BJ (cell line): ENCODE measurements around the gene CLEC16A. TPM values are rescaled to one million over a fixed set of nuclear protein-coding genes. Genes with fewer than 3 reads are reported as not detected.

ENCODE experiments used
- CTCF ChIA-PET: fragments of 350-600 bp; formaldehyde crosslinking; extraction: SDS; loops from one replicate; lab custom pipeline; 2021; ENCODE audit warnings: antibody characterized with exemption, inconsistent platforms; lab: Yijun Ruan, JAX
- POLR2A ChIA-PET: fragments of 300-600 bp; sonication (Branson Sonifier 250); formaldehyde crosslinking; extraction: SDS; loops from one replicate; lab custom pipeline; 2021; ENCODE audit warnings: antibody characterized with exemption; lab: Charles Lee
- DNase-seq: peaks from one replicate; pipeline ENCODE4 v3.0.0-alpha.2; 2011; ENCODE audit warnings: low read depth
- H3K27me3 ChIP-seq: 2 replicates; pipeline ENCODE4 v1.6.0; 2011; ENCODE audit warnings: low read length; ENCODE audit not compliant: control insufficient read depth, insufficient read depth
- H3K36me3 ChIP-seq: 2 replicates; pipeline ENCODE4 v1.5.1; 2011; ENCODE audit warnings: low read length; ENCODE audit not compliant: control insufficient read depth, insufficient read depth
- H3K4me3 ChIP-seq: 2 replicates; pipeline ENCODE4 v1.5.1; 2011; ENCODE audit warnings: low read depth, mild to moderate bottlenecking, control low read depth, low read length
- polyA plus RNA-seq: library from polyadenylated mRNA; depleted of rRNA; stranded (reverse); fragments of >200 nt; gene quantifications from 2 replicates; pipeline ENCODE4 v1.2.3, GENCODE V29; 2011
- TF ChIP-seq, protein P1 (sequence below): IDR thresholded peaks from 2 replicates; pipeline ENCODE4 v1.5.1; 2011; ENCODE audit warnings: low read depth, mild to moderate bottlenecking, control low read depth, inconsistent platforms, low read length, moderate library complexity; ENCODE audit not compliant: insufficient read depth

CLEC16A gene
- polyA plus RNA-seq, 1 experiment: 8.7 TPM

DNA sequence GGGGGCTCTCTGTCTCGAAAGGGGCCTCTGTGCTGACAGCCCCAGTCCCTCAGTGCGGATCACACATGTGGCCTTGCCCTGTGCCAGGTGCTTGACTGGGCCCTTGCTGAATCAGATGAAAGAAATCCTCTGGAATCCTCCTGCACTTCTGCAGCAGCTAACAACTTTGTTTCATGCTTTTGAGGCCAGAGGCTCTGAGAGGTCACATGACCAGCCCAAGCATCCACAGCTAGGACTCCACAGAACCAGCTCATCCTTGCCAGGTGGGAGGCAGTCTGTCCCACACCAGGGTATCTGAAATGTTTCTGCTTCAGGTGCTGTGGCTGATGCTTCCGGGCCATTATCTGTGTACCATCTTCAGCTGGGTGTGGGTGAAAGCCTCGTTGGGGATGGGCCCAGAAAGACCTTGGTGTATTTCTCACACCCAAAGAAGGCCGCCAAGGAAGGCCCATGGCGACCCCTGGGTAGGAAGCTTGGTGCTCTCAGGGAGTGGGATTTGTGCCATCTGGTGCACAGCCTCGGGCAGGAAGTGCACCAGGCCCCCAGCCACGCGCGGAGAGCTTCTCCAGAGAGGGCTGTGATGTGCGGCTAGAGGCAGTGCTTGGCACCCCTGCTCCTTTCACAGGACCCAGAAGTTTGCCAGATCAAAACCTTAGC is 143.8 kb downstream of the CLEC16A start:
- ChIA-PET POLR2A (no interaction called here), CTCF (interaction anchor here (1.0 to 2.1 kb wide), 4 partner anchors 12 to 168 kb away, joined by 3 to 7 read pairs (median 5); partner anchors contain the start of gene SOCS1)
- Histone ChIP-seq H3K27me3 (no peaks in the 10 kb centered on the region), H3K36me3 (peaks cover 3% of the 10 kb centered on the region; the same call in 1 of the 2 replicates), H3K4me3 (no peak overlapping the region)
- DNase-seq: no peak
- TF ChIP-seq, protein P1, sequence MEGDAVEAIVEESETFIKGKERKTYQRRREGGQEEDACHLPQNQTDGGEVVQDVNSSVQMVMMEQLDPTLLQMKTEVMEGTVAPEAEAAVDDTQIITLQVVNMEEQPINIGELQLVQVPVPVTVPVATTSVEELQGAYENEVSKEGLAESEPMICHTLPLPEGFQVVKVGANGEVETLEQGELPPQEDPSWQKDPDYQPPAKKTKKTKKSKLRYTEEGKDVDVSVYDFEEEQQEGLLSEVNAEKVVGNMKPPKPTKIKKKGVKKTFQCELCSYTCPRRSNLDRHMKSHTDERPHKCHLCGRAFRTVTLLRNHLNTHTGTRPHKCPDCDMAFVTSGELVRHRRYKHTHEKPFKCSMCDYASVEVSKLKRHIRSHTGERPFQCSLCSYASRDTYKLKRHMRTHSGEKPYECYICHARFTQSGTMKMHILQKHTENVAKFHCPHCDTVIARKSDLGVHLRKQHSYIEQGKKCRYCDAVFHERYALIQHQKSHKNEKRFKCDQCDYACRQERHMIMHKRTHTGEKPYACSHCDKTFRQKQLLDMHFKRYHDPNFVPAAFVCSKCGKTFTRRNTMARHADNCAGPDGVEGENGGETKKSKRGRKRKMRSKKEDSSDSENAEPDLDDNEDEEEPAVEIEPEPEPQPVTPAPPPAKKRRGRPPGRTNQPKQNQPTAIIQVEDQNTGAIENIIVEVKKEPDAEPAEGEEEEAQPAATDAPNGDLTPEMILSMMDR: no peak

DNA sequence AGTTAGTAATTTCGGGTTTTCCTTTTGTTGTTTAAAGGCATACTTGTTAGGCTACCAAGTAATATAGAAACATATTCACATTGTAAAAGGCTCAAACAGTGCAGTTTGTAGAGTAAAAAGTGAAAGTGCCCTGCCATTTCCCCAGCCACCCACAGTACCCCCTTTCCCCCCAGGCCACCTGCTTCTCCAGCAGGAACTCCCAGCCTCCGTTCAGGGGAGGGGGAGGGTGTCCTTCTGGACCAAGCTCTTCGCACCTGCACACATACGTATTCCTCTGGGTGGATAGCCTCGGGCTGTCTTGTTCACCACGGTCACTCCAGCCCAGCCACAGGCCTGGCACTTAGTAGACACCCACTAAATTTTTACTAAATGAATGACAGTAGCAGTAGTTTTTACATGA is 144.5 kb downstream of the CLEC16A start:
- ChIA-PET POLR2A (no interaction called here), CTCF (interaction anchor here (1.0 to 2.1 kb wide), 3 partner anchors 125 to 167 kb away, joined by 3 to 6 read pairs (median 4); partner anchors contain the start of gene SOCS1)
- TF ChIP-seq, protein P1: no peak
- no peak overlapping the region for H3K4me3 ChIP-seq
- no peaks in the 10 kb centered on the region for H3K27me3 ChIP-seq
- H3K36me3 ChIP-seq: peaks cover 3% of the 10 kb centered on the region; the same call in 1 of the 2 replicates
- DNase-seq: no peak

DNA sequence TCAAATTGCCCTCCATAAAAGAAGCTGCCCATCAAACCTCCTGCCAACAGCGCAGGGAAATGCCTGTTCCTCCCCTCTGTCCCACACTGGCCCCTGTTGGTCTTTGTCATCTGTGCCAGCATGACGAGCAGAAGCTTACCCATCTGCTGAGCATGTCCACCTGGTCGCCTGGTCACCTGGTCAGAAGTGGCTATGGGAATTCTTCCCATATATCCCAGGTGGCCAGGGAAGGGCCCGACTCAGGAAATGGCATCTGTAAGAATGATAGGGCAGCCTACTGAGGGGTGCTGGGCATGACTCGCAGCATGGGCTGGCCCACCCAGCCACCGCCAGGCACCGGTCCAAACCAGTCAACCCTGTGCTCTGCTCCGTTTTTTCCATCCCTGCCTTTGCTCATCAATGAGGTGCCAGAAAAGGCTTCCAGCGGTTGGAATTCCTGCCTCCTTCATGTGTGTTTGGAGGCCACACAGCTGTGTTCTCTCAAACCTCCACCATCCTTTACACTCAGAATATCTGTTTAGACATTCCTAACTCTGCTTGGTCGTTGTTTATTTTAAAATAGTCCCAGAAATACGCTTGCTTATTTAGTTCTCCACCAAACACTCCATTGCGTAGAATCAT is 145.2 kb downstream of the CLEC16A start:
- ChIA-PET CTCF (no interaction called here), POLR2A (no interaction called here)
- peaks cover 3% of the 10 kb centered on the region; the same call in 1 of the 2 replicates for H3K36me3 ChIP-seq
- TF ChIP-seq, protein P1: no peak
- no peak for DNase-seq
- H3K4me3 ChIP-seq: no peak overlapping the region
- H3K27me3 ChIP-seq: no peaks in the 10 kb centered on the region

DNA sequence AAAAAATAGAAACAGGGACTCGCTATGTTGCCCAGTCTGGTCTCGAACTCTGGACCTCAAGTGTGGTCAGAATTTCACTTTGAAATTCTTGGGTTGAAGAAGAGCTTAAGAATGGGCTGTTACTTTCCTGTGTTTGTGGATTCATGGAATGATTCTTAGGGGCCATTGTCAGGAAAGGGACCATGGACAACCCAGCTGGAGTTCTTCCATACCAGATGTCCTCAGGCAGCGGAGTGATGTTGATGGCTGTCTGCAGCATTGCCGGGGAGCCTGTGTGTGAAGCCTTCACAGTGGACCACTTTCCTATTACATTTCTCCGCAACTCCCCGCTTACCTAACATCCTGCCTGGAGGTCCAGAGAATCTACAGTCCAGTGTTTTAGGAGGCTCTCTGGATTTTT is 145.9 kb downstream of the CLEC16A start:
- TF ChIP-seq, protein P1: no peak
- no peak for DNase-seq
- CTCF ChIA-PET: interaction anchor here (2.3 kb wide), 1 partner anchor 166 kb away, joined by 8 read pairs; the partner anchor contains the start of gene SOCS1
- H3K27me3 ChIP-seq: no peaks in the 10 kb centered on the region
- POLR2A ChIA-PET: no interaction called here
- no peak overlapping the region for H3K4me3 ChIP-seq
- peaks cover 3% of the 10 kb centered on the region; the same call in 1 of the 2 replicates for H3K36me3 ChIP-seq

DNA sequence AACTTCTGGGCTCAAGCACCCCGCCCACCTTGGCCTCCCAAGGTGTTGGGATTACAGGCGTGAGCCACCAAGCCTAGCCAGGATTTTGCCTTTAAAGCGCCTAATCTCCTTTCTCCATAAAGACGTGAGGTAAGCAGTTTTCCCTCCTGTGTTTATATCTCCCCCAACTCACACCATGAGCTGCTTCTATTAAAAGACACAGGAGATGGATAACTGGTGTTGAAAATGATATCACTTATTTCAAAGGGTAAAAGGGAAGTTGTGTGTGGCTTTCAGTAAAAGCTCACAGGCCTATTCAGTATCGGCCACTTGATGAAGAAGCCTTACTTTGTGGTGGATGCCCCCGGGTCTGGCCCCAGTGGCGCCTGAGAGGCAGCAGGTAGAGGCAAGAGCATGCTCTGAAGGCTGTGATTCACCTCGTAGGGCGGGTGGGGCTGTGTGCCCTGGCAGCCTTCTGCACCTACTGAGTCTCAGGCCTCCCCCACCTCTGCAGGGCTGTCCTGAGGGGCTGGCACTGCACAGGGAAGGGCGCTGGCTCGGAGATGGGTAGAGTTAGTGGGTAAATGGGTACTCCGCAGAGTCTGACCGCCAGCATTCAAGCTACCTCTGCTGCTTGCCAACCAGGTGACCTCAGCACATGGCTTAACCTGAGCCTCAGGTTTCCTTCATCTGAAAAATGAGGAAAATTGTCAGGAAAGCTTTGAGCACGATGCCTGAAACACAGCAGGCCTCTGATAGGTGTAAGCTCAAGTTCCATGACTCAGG is 146.8 kb downstream of the CLEC16A start:
- H3K4me3 ChIP-seq: no peak overlapping the region
- H3K36me3 ChIP-seq: peaks cover 3% of the 10 kb centered on the region; the same call in 1 of the 2 replicates
- DNase-seq: no peak
- TF ChIP-seq, protein P1: no peak
- POLR2A ChIA-PET: no interaction called here
- CTCF ChIA-PET: interaction anchor here (0.8 to 2.3 kb wide), 3 partner anchors 10 to 165 kb away, joined by 3 to 8 read pairs (median 6); partner anchors contain the start of gene SOCS1
- H3K27me3 ChIP-seq: no peaks in the 10 kb centered on the region
